Measurements from ENCODE around the gene MSI2. TPM values are rescaled to one million over a fixed set of nuclear protein-coding genes. Genes with fewer than 3 reads are reported as not detected.

The MSI2 gene
- total and polyA plus RNA-seq, 2 donors (not counting 3 experiments of a cell fraction or from before 2014, with no cell fraction given) = 20.9 to 59.3 TPM

GRCh38 chr17:57438066-57438731 lies 181.9 kb downstream of the MSI2 start:
- FAIRE-seq = no peak

GRCh38 chr17:57439651-57440050 lies 183.3 kb downstream of the MSI2 start:
- Histone ChIP-seq H3K4me3 (replicated peaks in 1 of 3; ENCODE audit: insufficient read depth in 1 of 3, low read depth in 1 of 3, low read length in 3 of 3) (no peak overlapping the region), H2AFZ (ENCODE audit: low read depth, low read length) (no peak overlapping the region), H3K27me3 (ENCODE audit: control insufficient read depth in 2 of 2, insufficient read depth in 2 of 2, low read length in 2 of 2) (no peaks in the 10 kb centered on the region), H3K27ac (ENCODE audit: insufficient read depth, low read depth, low read length) (no peak overlapping the region), H3K4me2 (ENCODE audit: insufficient read depth, low read length) (no peak overlapping the region), H3K9me1 (replicated peaks; ENCODE audit: control insufficient read depth, extremely low read depth, insufficient read depth, low read length) (no peaks in the 10 kb centered on the region), H3K4me1 (ENCODE audit: control insufficient read depth, extremely low read depth, insufficient read depth, low read length) (peaks cover 21% of the 10 kb centered on the region), H4K20me1 (replicated peaks; ENCODE audit: control insufficient read depth, extremely low read depth, insufficient read depth, low read length) (no peaks in the 10 kb centered on the region), H3K9me3 (replicated peaks; ENCODE audit: control insufficient read depth, insufficient read depth, low read length) (no peaks in the 10 kb centered on the region), H3K9ac (replicated peaks; ENCODE audit: extremely low read depth, insufficient read depth, low read length) (no peak overlapping the region), H3K79me2 (ENCODE audit: control insufficient read depth, insufficient read depth, low read length) (no peaks in the 10 kb centered on the region), H3K36me3 (ENCODE audit: control insufficient read depth in 2 of 2, extremely low read depth in 1 of 2, insufficient read depth in 2 of 2, low read length in 2 of 2) (no peaks in the 10 kb centered on the region)
- ChIA-PET CTCF (interaction anchor here (0.7 to 4.4 kb wide), 11 partner anchors 8 to 308 kb away, joined by 3 to 63 read pairs (median 5); partner anchors contain the start of gene MSI2), POLR2A (no interaction called here)
- FAIRE-seq (no peak), DNase-seq (ENCODE audit: low read depth, low spot score) (no peak)
- no TSS peak for BruUV-seq (replicated peaks)
- TF ChIP-seq EZH2 (IDR thresholded peaks at IDR 0.05; ENCODE audit: borderline replicate concordance, low read depth, low read length, severe bottlenecking) (no peak), POLR2AphosphoS5 (IDR thresholded peaks at IDR 0.05; ENCODE audit: insufficient read depth, low read depth, low read length) (no peak), MAX (IDR thresholded peaks at IDR 0.05; ENCODE audit: insufficient read depth, insufficient read length) (no peak), JUN (IDR thresholded peaks at IDR 0.05; ENCODE audit: borderline replicate concordance, insufficient read depth, insufficient read length, low read depth) (no peak), GATA2 (IDR thresholded peaks at IDR 0.05; ENCODE audit: insufficient read depth, insufficient read length, low read depth, low read length) (no peak), POLR2A (IDR thresholded peaks at IDR 0.05; ENCODE audit: low read depth, low read length) (no peak), FOS (IDR thresholded peaks at IDR 0.05; ENCODE audit: borderline replicate concordance, insufficient read depth, low read length) (no peak), CTCF (IDR thresholded peaks at IDR 0.05; ENCODE audit: extremely low read depth in 1 of 2, insufficient read depth in 1 of 2, low read depth in 1 of 2, low read length in 2 of 2) (no peak), MYC (IDR thresholded peaks at IDR 0.05; ENCODE audit: low read depth, low read length) (no peak)
- dilution Hi-C loops (cut with MboI; ENCODE audit: extremely low pct_ligation_motif_present, low sequenced_read_pairs) (no loop called here), intact Hi-C loops (cut with micrococcal nuclease) (loop anchor here (1.0 to 5.0 kb wide), 5 partner anchors 14 to 393 kb away; partner anchors contain the start of gene MSI2)

More at GRCh38 chr17:57438066-57438731, 181.9 kb downstream of the MSI2 start:
- no peak overlapping the region for H2AFZ ChIP-seq (ENCODE audit: low read depth, low read length)
- peaks cover 17% of the 10 kb centered on the region for H3K4me1 ChIP-seq (ENCODE audit: control insufficient read depth, extremely low read depth, insufficient read depth, low read length)
- TF ChIP-seq POLR2A (IDR thresholded peaks at IDR 0.05; ENCODE audit: low read depth, low read length) = no peak
- H4K20me1 ChIP-seq (replicated peaks; ENCODE audit: control insufficient read depth, extremely low read depth, insufficient read depth, low read length) = no peaks in the 10 kb centered on the region
- BruUV-seq (replicated peaks) = no TSS peak
- intact Hi-C loops (cut with micrococcal nuclease) (no loop called here), dilution Hi-C loops (cut with MboI; ENCODE audit: extremely low pct_ligation_motif_present, low sequenced_read_pairs) (no loop called here)
- H3K9me1 ChIP-seq (replicated peaks; ENCODE audit: control insufficient read depth, extremely low read depth, insufficient read depth, low read length) = no peaks in the 10 kb centered on the region
- H3K9ac ChIP-seq (replicated peaks; ENCODE audit: extremely low read depth, insufficient read depth, low read length) = no peak overlapping the region
- H3K27me3 ChIP-seq (ENCODE audit: control insufficient read depth in 2 of 2, insufficient read depth in 2 of 2, low read length in 2 of 2) = no peaks in the 10 kb centered on the region
- H3K4me3 ChIP-seq (replicated peaks in 1 of 3; ENCODE audit: insufficient read depth in 1 of 3, low read depth in 1 of 3, low read length in 3 of 3) = no peak overlapping the region
- ChIA-PET CTCF (interaction anchor here (4.4 kb wide), 1 partner anchor 194 kb away, joined by 63 read pairs; no protein-coding TSS in a partner anchor), POLR2A (no interaction called here)
- H3K4me2 ChIP-seq (ENCODE audit: insufficient read depth, low read length) = no peak overlapping the region
- H3K9me3 ChIP-seq (replicated peaks; ENCODE audit: control insufficient read depth, insufficient read depth, low read length) = no peaks in the 10 kb centered on the region
- no peak for DNase-seq (ENCODE audit: low read depth, low spot score)
- H3K36me3 ChIP-seq (ENCODE audit: control insufficient read depth in 2 of 2, extremely low read depth in 1 of 2, insufficient read depth in 2 of 2, low read length in 2 of 2) = no peaks in the 10 kb centered on the region
- H3K79me2 ChIP-seq (ENCODE audit: control insufficient read depth, insufficient read depth, low read length) = no peaks in the 10 kb centered on the region
- H3K27ac ChIP-seq (ENCODE audit: insufficient read depth, low read depth, low read length) = no peak overlapping the region

All from endothelial cell of umbilical vein (primary cell).